ENCODE data around the gene SHMT2. TPM values are rescaled to one million over a fixed set of nuclear protein-coding genes. Genes with fewer than 3 reads are reported as not detected.
A peak's percentile ranks its signal among the peaks of the same experiment; 100 is the strongest.

Gene SHMT2
- total and polyA plus RNA-seq, 9 of the 15 experiments (the other 6 are each of a cell fraction or from before 2014, with no cell fraction given): 46.1 to 319 (median 115) TPM

GRCh38 chr12:57240066-57240921, 10.8 kb downstream of the SHMT2 start (continued):
- TF ChIP-seq RERE (CRISPR knock-in tag; IDR thresholded peaks at IDR 0.05; ENCODE audit: borderline replicate concordance) (no peak), ARID4B (CRISPR knock-in tag; IDR thresholded peaks at IDR 0.05) (no peak), ZNF23 (CRISPR knock-in tag; IDR thresholded peaks at IDR 0.05) (no peak), POLR2G (IDR thresholded peaks at IDR 0.05; ENCODE audit: low read depth, low read length) (peak; percentile 84), TEAD2 (tag; IDR thresholded peaks at IDR 0.05) (no peak), FIP1L1 (IDR thresholded peaks at IDR 0.05; ENCODE audit: low read depth, low read length, poor library complexity, severe bottlenecking) (peak; percentile 54), BRCA1 (IDR thresholded peaks at IDR 0.05) (no peak), BRCA1 (CRISPR knock-in tag; IDR thresholded peaks at IDR 0.05) (no peak), GTF2A2 (tag; IDR thresholded peaks at IDR 0.05) (no peak), TFAP4 (CRISPR knock-in tag; IDR thresholded peaks at IDR 0.05; ENCODE audit: borderline replicate concordance) (peak; percentile 24; the same call in 1 of the 2 replicates), RNF2 (IDR thresholded peaks at IDR 0.05) (0 out of 2 replicates have a peak, but pooled peaks have one; percentile 43)
- TF ChIP-seq, protein P1, sequence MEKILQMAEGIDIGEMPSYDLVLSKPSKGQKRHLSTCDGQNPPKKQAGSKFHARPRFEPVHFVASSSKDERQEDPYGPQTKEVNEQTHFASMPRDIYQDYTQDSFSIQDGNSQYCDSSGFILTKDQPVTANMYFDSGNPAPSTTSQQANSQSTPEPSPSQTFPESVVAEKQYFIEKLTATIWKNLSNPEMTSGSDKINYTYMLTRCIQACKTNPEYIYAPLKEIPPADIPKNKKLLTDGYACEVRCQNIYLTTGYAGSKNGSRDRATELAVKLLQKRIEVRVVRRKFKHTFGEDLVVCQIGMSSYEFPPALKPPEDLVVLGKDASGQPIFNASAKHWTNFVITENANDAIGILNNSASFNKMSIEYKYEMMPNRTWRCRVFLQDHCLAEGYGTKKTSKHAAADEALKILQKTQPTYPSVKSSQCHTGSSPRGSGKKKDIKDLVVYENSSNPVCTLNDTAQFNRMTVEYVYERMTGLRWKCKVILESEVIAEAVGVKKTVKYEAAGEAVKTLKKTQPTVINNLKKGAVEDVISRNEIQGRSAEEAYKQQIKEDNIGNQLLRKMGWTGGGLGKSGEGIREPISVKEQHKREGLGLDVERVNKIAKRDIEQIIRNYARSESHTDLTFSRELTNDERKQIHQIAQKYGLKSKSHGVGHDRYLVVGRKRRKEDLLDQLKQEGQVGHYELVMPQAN (IDR thresholded peaks at IDR 0.05; ENCODE audit: borderline replicate concordance): peak; percentile 66; the same call in 1 of the 2 replicates

Data from K562 (cell line).